ENCODE data around the gene GTSE1. TPM values are rescaled to one million over a fixed set of nuclear protein-coding genes. Genes with fewer than 3 reads are reported as not detected.

Gene GTSE1
- total and polyA plus RNA-seq, 12 donors: 0.17 to 4.7 (median 0.35) TPM

- WGBS, 2 donors: 83 to 84% methylated on average over 35 of the region's 35 CpGs
- DNase-seq (no peak), ATAC-seq (no peak)
- intact Hi-C loops (cut with DNase I): no loop called here
- H3K4me3 ChIP-seq: no peak overlapping the region
- no peaks in the 10 kb centered on the region for H3K4me1 ChIP-seq
- H3K27me3 ChIP-seq: peaks cover 0 to 20% (median 6%) of the 10 kb centered on the region in 7 donors
- H3K9me3 ChIP-seq: peaks cover 0 to 11% (median 0%) of the 10 kb centered on the region in 11 donors
- TF ChIP-seq CTCF (IDR thresholded peaks at IDR 0.05): no peak
- H3K27ac ChIP-seq: no peak overlapping the region
- H3K36me3 ChIP-seq: peaks cover 0 to 3% (median 0%) of the 10 kb centered on the region in 9 donors
Observed at GRCh38 chr22:46363611-46364321, 67.1 kb downstream of the GTSE1 start.

GRCh38 chr22:46364341-46365165 is 67.9 kb downstream of the GTSE1 start:
- intact Hi-C loops (cut with DNase I): loop anchor here in 5 of 10 donors (5.0 kb wide), 1 partner anchor 178 kb away; no protein-coding TSS in a partner anchor
- Histone ChIP-seq H3K27me3 (peaks cover 0 to 20% (median 6%) of the 10 kb centered on the region in 7 donors), H3K36me3 (no peaks in the 10 kb centered on the region), H3K9me3 (peaks cover 0 to 11% (median 0%) of the 10 kb centered on the region in 11 donors), H3K4me1 (no peaks in the 10 kb centered on the region), H3K4me3 (no peak overlapping the region), H3K27ac (no peak overlapping the region)
- WGBS, 2 donors: 62 to 72% methylated on average over 26 of the region's 26 CpGs
- DNase-seq: no peak
- ATAC-seq: no peak
- TF ChIP-seq CTCF (IDR thresholded peaks at IDR 0.05): no peak

- no peak overlapping the region for H3K27ac ChIP-seq
- H3K4me3 ChIP-seq: no peak overlapping the region
- 84 to 85% methylated on average over 22 of the region's 22 CpGs for WGBS, 2 donors
- H3K4me1 ChIP-seq: no peaks in the 10 kb centered on the region
- H3K9me3 ChIP-seq: peaks cover 0 to 7% (median 0%) of the 10 kb centered on the region in 11 donors
- H3K27me3 ChIP-seq: peaks cover 0 to 20% (median 6%) of the 10 kb centered on the region in 7 donors
- intact Hi-C loops (cut with DNase I): loop anchor here in 5 of 10 donors (5.0 kb wide), 1 partner anchor 177 kb away; no protein-coding TSS in a partner anchor
- H3K36me3 ChIP-seq: no peaks in the 10 kb centered on the region
- no peak for TF ChIP-seq CTCF (IDR thresholded peaks at IDR 0.05)
- ATAC-seq (no peak), DNase-seq (no peak)
Observed at GRCh38 chr22:46365166-46365624, 68.5 kb downstream of the GTSE1 start.

- no peak overlapping the region for H3K4me3 ChIP-seq
- peaks cover 0 to 20% (median 6%) of the 10 kb centered on the region in 7 donors for H3K27me3 ChIP-seq
- ATAC-seq (no peak), DNase-seq (no peak)
- H3K9me3 ChIP-seq: no peaks in the 10 kb centered on the region
- no peaks in the 10 kb centered on the region for H3K4me1 ChIP-seq
- H3K36me3 ChIP-seq: no peaks in the 10 kb centered on the region
- no peak overlapping the region for H3K27ac ChIP-seq
- WGBS, 2 donors: 71 to 85% methylated on average over 19 of the region's 19 CpGs
- intact Hi-C loops (cut with DNase I): loop anchor here in 8 of 10 donors (2.0 to 5.0 kb wide), 3 partner anchors 174 to 176 kb away; no protein-coding TSS in a partner anchor
- no peak for TF ChIP-seq CTCF (IDR thresholded peaks at IDR 0.05)
Observed at GRCh38 chr22:46366327-46366731, 69.7 kb downstream of the GTSE1 start.
